ENCODE measurements around the gene FBXO44.

FBXO44 gene

GRCh38 chr1:11615090-11615489, 39.6 kb upstream of the FBXO44 start:
- no peaks in the 10 kb centered on the region; the same call in 1 of the 2 replicates for H3K9me3 ChIP-seq (ENCODE audit: control insufficient read depth, insufficient read depth, low read length)
- no peaks in the 10 kb centered on the region for H3F3A ChIP-seq (ENCODE audit: control insufficient read depth, insufficient read depth)
- no peaks in the 10 kb centered on the region for H3K79me2 ChIP-seq (ENCODE audit: control insufficient read depth, low read length)
- no peaks in the 10 kb centered on the region for H3K4me1 ChIP-seq (ENCODE audit: control insufficient read depth, low read length)
- H3K27ac ChIP-seq (ENCODE audit: low read depth, low read length): no peak overlapping the region
- H3K36me3 ChIP-seq (ENCODE audit: control insufficient read depth, low read length): no peaks in the 10 kb centered on the region
- H3K4me3 ChIP-seq (ENCODE audit: low read length): no peak overlapping the region
- H3K27me3 ChIP-seq (ENCODE audit: control insufficient read depth, low read length): 0 out of 2 replicates have a peak, but pooled peaks cover 2% of the 10 kb centered on the region
- no peak overlapping the region for H3K4me2 ChIP-seq (ENCODE audit: low read length)
- no peaks in the 10 kb centered on the region for H4K20me1 ChIP-seq (ENCODE audit: control insufficient read depth, insufficient read depth, low read depth, low read length)
- no peaks in the 10 kb centered on the region for H3K9me2 ChIP-seq (replicated peaks; ENCODE audit: control insufficient read depth, low read length)
- TF ChIP-seq CTCF (IDR thresholded peaks at IDR 0.05; ENCODE audit: low read depth, low read length, poor library complexity, severe bottlenecking): no peak
- no peak for TF ChIP-seq EZH2phosphoT487 (IDR thresholded peaks at IDR 0.05; ENCODE audit: borderline replicate concordance, low read length)

- Histone ChIP-seq H3K9me3 (ENCODE audit: control insufficient read depth, insufficient read depth, low read length) (no peaks in the 10 kb centered on the region; the same call in 1 of the 2 replicates), H3K36me3 (ENCODE audit: control insufficient read depth, low read length) (no peaks in the 10 kb centered on the region), H3K27ac (ENCODE audit: low read depth, low read length) (no peak overlapping the region), H3K27me3 (ENCODE audit: control insufficient read depth, low read length) (peaks cover 3% of the 10 kb centered on the region; the same call in 1 of the 2 replicates), H3K4me3 (ENCODE audit: low read length) (no peak overlapping the region), H3K79me2 (ENCODE audit: control insufficient read depth, low read length) (no peaks in the 10 kb centered on the region), H4K20me1 (ENCODE audit: control insufficient read depth, insufficient read depth, low read depth, low read length) (no peaks in the 10 kb centered on the region), H3K4me1 (ENCODE audit: control insufficient read depth, low read length) (no peaks in the 10 kb centered on the region), H3K9me2 (replicated peaks; ENCODE audit: control insufficient read depth, low read length) (no peaks in the 10 kb centered on the region), H3F3A (ENCODE audit: control insufficient read depth, insufficient read depth) (no peaks in the 10 kb centered on the region), H3K4me2 (ENCODE audit: low read length) (no peak overlapping the region)
- TF ChIP-seq CTCF (IDR thresholded peaks at IDR 0.05; ENCODE audit: low read depth, low read length, poor library complexity, severe bottlenecking): no peak
Measured at GRCh38 chr1:11616766-11617165, 37.9 kb upstream of the FBXO44 start.

- H3K4me1 ChIP-seq (ENCODE audit: control insufficient read depth, low read length): no peaks in the 10 kb centered on the region
- no peaks in the 10 kb centered on the region for H3K9me2 ChIP-seq (replicated peaks; ENCODE audit: control insufficient read depth, low read length)
- H3K79me2 ChIP-seq (ENCODE audit: control insufficient read depth, low read length): no peaks in the 10 kb centered on the region
- no peak for TF ChIP-seq CTCF (IDR thresholded peaks at IDR 0.05; ENCODE audit: low read depth, low read length, poor library complexity, severe bottlenecking)
- H3K4me2 ChIP-seq (ENCODE audit: low read length): no peak overlapping the region
- H3K9me3 ChIP-seq (ENCODE audit: control insufficient read depth, insufficient read depth, low read length): no peaks in the 10 kb centered on the region; the same call in 1 of the 2 replicates
- no peak overlapping the region for H3K4me3 ChIP-seq (ENCODE audit: low read length)
- no peaks in the 10 kb centered on the region for H4K20me1 ChIP-seq (ENCODE audit: control insufficient read depth, insufficient read depth, low read depth, low read length)
- H3K27me3 ChIP-seq (ENCODE audit: control insufficient read depth, low read length): peaks cover 5% of the 10 kb centered on the region; the same call in 1 of the 2 replicates
- H3K36me3 ChIP-seq (ENCODE audit: control insufficient read depth, low read length): no peaks in the 10 kb centered on the region
- H3F3A ChIP-seq (ENCODE audit: control insufficient read depth, insufficient read depth): no peaks in the 10 kb centered on the region
- no peak overlapping the region for H3K27ac ChIP-seq (ENCODE audit: low read depth, low read length)
Measured at GRCh38 chr1:11617314-11617713, 37.4 kb upstream of the FBXO44 start.

- Histone ChIP-seq H3K9me2 (replicated peaks; ENCODE audit: control insufficient read depth, low read length) (no peaks in the 10 kb centered on the region), H3K27ac (ENCODE audit: low read depth, low read length) (no peak overlapping the region), H3K27me3 (ENCODE audit: control insufficient read depth, low read length) (peaks cover 5% of the 10 kb centered on the region; the same call in 1 of the 2 replicates), H3K4me2 (ENCODE audit: low read length) (no peak overlapping the region), H3K9me3 (ENCODE audit: control insufficient read depth, insufficient read depth, low read length) (no peaks in the 10 kb centered on the region; the same call in 1 of the 2 replicates), H3K36me3 (ENCODE audit: control insufficient read depth, low read length) (no peaks in the 10 kb centered on the region), H4K20me1 (ENCODE audit: control insufficient read depth, insufficient read depth, low read depth, low read length) (no peaks in the 10 kb centered on the region), H3K4me3 (ENCODE audit: low read length) (no peak overlapping the region), H3F3A (ENCODE audit: control insufficient read depth, insufficient read depth) (no peaks in the 10 kb centered on the region), H3K79me2 (ENCODE audit: control insufficient read depth, low read length) (no peaks in the 10 kb centered on the region), H3K4me1 (ENCODE audit: control insufficient read depth, low read length) (no peaks in the 10 kb centered on the region)
- TF ChIP-seq EZH2phosphoT487 (IDR thresholded peaks at IDR 0.05; ENCODE audit: borderline replicate concordance, low read length): no peak
- no peak for TF ChIP-seq CTCF (IDR thresholded peaks at IDR 0.05; ENCODE audit: low read depth, low read length, poor library complexity, severe bottlenecking)
Measured at GRCh38 chr1:11617741-11618140, 36.9 kb upstream of the FBXO44 start.

All from DOHH2 (cell line).